Astrocyte (in vitro differentiated cells and primary cell): ENCODE data around the gene ICA1.
"Not testable (repeated sequence)": the region's sequence is repeated elsewhere in the genome, so short reads cannot be mapped to it uniquely, and the experiment has no call there.

Experiments
- EZH2 ChIP-seq: IDR thresholded peaks from 2 replicates; pipeline ENCODE4 v1.6.1; 2012; ENCODE audit warnings: mild to moderate bottlenecking, low read length, inconsistent platforms; ENCODE audit not compliant: insufficient read depth
- TF ChIP-seq, protein P1 (sequence below): IDR thresholded peaks from 2 replicates; pipeline ENCODE4 v1.5.1; 2011; ENCODE audit warnings: low read depth, mild to moderate bottlenecking, inconsistent platforms, low read length, moderate library complexity; ENCODE audit not compliant: insufficient read depth

- TF ChIP-seq, protein P1, sequence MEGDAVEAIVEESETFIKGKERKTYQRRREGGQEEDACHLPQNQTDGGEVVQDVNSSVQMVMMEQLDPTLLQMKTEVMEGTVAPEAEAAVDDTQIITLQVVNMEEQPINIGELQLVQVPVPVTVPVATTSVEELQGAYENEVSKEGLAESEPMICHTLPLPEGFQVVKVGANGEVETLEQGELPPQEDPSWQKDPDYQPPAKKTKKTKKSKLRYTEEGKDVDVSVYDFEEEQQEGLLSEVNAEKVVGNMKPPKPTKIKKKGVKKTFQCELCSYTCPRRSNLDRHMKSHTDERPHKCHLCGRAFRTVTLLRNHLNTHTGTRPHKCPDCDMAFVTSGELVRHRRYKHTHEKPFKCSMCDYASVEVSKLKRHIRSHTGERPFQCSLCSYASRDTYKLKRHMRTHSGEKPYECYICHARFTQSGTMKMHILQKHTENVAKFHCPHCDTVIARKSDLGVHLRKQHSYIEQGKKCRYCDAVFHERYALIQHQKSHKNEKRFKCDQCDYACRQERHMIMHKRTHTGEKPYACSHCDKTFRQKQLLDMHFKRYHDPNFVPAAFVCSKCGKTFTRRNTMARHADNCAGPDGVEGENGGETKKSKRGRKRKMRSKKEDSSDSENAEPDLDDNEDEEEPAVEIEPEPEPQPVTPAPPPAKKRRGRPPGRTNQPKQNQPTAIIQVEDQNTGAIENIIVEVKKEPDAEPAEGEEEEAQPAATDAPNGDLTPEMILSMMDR, result not testable (repeated sequence)
- TF ChIP-seq EZH2, result not testable (repeated sequence)
Observed at GRCh38 chr7:8297023-8297422, 35.1 kb upstream of the ICA1 start.
